GM12864 (cell line): ENCODE data around the gene RCE1.

Experiments used
- DNase-seq: peaks from one replicate; pipeline ENCODE4 v3.0.0-alpha.2; 2011; ENCODE audit warnings: low read depth
- H3K4me3 ChIP-seq: 2 replicates; pipeline ENCODE4 v1.5.1; 2011; ENCODE audit warnings: mild to moderate bottlenecking, low read depth, low read length, control low read depth
- CTCF ChIP-seq: IDR thresholded peaks from 2 replicates; pipeline ENCODE4 v1.5.1; 2011; ENCODE audit warnings: low read depth, mild to moderate bottlenecking, moderate library complexity, low read length, control low read depth, inconsistent platforms; ENCODE audit errors: missing control alignments

RCE1 gene

GRCh38 chr11:66878474-66878873 is 35.2 kb downstream of the RCE1 start:
- no peak for TF ChIP-seq CTCF
- no peak for DNase-seq
- H3K4me3 ChIP-seq = no peak overlapping the region

GRCh38 chr11:66879000-66879399 is 35.8 kb downstream of the RCE1 start:
- TF ChIP-seq CTCF = no peak
- no peak for DNase-seq
- H3K4me3 ChIP-seq = no peak overlapping the region

GRCh38 chr11:66879583-66879982 is 36.3 kb downstream of the RCE1 start:
- DNase-seq = no peak
- TF ChIP-seq CTCF = no peak
- no peak overlapping the region for H3K4me3 ChIP-seq

GRCh38 chr11:66879999-66880398 is 36.8 kb downstream of the RCE1 start:
- no peak for TF ChIP-seq CTCF
- H3K4me3 ChIP-seq = no peak overlapping the region
- DNase-seq = no peak

- DNase-seq = no peak
- no peak overlapping the region for H3K4me3 ChIP-seq
- no peak for TF ChIP-seq CTCF
Measured at GRCh38 chr11:66880496-66881450, 37.5 kb downstream of the RCE1 start.

GRCh38 chr11:66881451-66881835 is 38.2 kb downstream of the RCE1 start:
- no peak overlapping the region for H3K4me3 ChIP-seq
- DNase-seq = no peak
- no peak for TF ChIP-seq CTCF
